Activated CD8-positive, alpha-beta memory T cell treated with anti-CD3 and anti-CD28 coated beads, Interleukin-2, amount 10 ng/mL, durations not matched to agents 7 days and 5 days (primary cell): Measurements from ENCODE around the gene BLOC1S3. TPM values are rescaled to one million over a fixed set of nuclear protein-coding genes. Genes with fewer than 3 reads are reported as not detected.

Experiments used
- ATAC-seq: fragments of 150-1000 bp; cut with Tn5 transposase; one replicate; pipeline ENCODE4 v1.10.0; 2021; ENCODE audit warnings: moderate library complexity
- CTCF ChIA-PET: fragments of 350-600 bp; sonication (Branson Sonifier 250); formaldehyde crosslinking; loops from one replicate; lab custom pipeline; 2021; ENCODE audit warnings: antibody characterized with exemption; lab: Charles Lee
- DNase-seq: peaks from one replicate; pipeline ENCODE4 v3.0.0-alpha.2; 2020
- H3K27ac Mint-ChIP-seq: one replicate; pipeline ENCODE4 v1.8.0; 2021; ENCODE audit warnings: mild to moderate bottlenecking, mixed read lengths
- H3K27me3 Mint-ChIP-seq: one replicate; pipeline ENCODE4 v1.8.0; 2021; ENCODE audit warnings: mixed read lengths
- H3K36me3 Mint-ChIP-seq: one replicate; pipeline ENCODE4 v1.8.0; 2021; ENCODE audit warnings: mild to moderate bottlenecking, mixed read lengths
- H3K4me1 Mint-ChIP-seq: one replicate; pipeline ENCODE4 v1.8.0; 2021; ENCODE audit warnings: mixed read lengths
- H3K4me3 Mint-ChIP-seq: one replicate; pipeline ENCODE4 v1.8.0; 2021; ENCODE audit warnings: mild to moderate bottlenecking, moderate library complexity, mixed read lengths
- H3K9me3 Mint-ChIP-seq: one replicate; pipeline ENCODE4 v1.8.0; 2022; ENCODE audit warnings: low read depth, mixed read lengths
- total RNA-seq, 2 experiments: library from RNA; stranded (reverse); gene quantifications; one replicate each; pipeline ENCODE4 v1.2.3, GENCODE V29; 2021

The BLOC1S3 gene
- total RNA-seq, 2 experiments from 2014 or later, result 15.7 to 17.6 TPM

DNA sequence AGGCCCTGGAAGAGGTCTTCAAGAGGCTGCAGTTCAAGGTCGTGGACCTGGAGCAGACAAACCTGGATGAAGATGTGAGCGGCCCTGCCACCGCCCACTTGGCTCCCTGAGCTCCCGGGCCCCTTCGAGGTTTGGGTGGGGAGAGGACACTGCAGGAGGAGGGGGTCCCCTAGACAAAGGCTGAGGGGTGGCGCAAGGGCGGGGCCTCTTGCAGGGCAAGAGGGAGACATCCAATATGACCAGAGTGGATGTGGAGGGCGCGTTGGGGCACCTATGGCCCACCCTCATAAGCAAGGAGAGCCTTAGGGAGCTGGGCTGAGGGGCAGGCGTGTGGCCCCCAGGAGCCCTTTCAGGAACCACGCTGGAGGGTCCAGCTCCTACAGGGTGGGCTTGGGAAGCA lies 38.1 kb upstream of the BLOC1S3 start:
- Mint-ChIP-seq H3K36me3 (peaks cover 1% of the 10 kb centered on the region), H3K4me3 (no peak overlapping the region), H3K27me3 (no peaks in the 10 kb centered on the region), H3K27ac (no peak overlapping the region), H3K9me3 (no peaks in the 10 kb centered on the region), H3K4me1 (peaks cover 5% of the 10 kb centered on the region)
- CTCF ChIA-PET, result no interaction called here
- ATAC-seq (no peak), DNase-seq (no peak)

DNA sequence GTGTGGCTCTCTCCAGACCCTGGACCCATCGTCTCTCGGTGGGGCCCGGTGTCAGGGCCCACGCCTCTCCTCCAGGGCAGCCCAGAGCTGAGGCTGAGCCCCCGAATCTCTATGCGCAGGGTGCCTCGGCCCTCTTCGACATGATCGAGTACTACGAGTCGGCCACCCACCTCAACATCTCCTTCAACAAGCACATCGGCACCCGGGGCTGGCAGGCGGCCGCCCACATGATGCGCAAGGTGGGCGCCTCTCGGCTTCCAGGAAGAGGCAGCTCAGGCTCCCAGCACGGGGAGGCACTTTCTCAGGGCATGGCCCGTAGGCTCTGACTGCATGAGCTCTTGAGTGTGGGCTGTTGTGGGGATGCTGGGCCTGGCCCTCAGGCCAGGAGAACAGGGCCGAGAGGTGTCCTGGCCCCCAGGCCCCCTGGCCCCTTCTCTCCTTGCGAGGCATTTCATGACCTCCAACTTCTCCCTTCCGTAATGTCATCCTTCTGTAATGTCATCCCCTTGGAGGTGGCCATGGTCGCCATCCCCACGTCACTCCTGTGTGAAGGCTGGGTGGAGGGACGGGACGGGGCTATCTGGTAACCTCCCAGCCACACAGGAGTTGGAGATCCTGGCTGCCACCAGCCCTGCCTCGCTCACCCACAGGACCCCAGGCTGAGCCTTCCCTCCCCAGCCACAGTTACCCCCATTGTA lies 37.2 kb upstream of the BLOC1S3 start:
- ATAC-seq (no peak), DNase-seq (no peak)
- H3K9me3 Mint-ChIP-seq, result no peaks in the 10 kb centered on the region
- peaks cover 1% of the 10 kb centered on the region for H3K36me3 Mint-ChIP-seq
- no peaks in the 10 kb centered on the region for H3K27me3 Mint-ChIP-seq
- CTCF ChIA-PET, result no interaction called here
- no peak overlapping the region for H3K4me3 Mint-ChIP-seq
- H3K27ac Mint-ChIP-seq, result no peak overlapping the region
- H3K4me1 Mint-ChIP-seq, result peaks cover 3% of the 10 kb centered on the region

DNA sequence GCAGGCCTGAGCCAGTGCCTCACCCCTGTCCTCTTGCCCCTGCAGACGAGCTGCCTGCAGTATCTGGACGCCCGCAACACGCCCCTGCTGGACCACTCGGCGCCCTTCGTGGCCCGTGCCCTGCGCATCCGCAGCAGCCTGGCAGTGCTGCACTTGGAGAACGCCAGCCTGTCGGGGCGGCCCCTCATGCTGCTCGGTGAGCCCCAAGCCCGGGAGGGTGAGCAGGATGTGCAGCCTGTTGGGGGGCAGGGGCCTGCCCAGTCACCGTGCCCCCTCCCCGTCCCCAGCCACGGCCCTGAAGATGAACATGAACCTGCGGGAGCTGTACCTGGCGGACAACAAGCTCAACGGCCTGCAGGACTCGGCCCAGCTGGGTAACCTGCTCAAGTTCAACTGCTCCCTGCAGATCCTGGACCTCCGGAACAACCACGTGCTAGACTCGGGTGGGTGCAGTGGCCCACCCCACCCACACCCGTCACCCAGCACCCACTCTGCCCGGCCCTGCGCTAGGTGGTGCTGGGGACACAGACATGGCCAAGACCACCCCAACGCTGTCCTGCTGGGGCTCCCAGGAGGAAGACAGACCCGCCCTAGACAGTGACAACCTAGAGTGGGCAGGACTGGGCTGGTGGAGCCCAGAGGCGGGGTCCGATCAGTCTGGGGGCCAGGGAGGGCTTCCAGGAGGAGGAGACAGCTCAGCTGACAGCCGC lies 36.4 kb upstream of the BLOC1S3 start:
- no peaks in the 10 kb centered on the region for H3K27me3 Mint-ChIP-seq
- H3K36me3 Mint-ChIP-seq, result peaks cover 1% of the 10 kb centered on the region
- H3K4me1 Mint-ChIP-seq, result no peaks in the 10 kb centered on the region
- CTCF ChIA-PET, result interaction anchor here (1.4 kb wide), 1 partner anchor 17 kb away, joined by 4 read pairs; no protein-coding TSS in a partner anchor
- H3K27ac Mint-ChIP-seq, result no peak overlapping the region
- no peak for ATAC-seq
- DNase-seq, result no peak
- no peak overlapping the region for H3K4me3 Mint-ChIP-seq
- H3K9me3 Mint-ChIP-seq, result no peaks in the 10 kb centered on the region

DNA sequence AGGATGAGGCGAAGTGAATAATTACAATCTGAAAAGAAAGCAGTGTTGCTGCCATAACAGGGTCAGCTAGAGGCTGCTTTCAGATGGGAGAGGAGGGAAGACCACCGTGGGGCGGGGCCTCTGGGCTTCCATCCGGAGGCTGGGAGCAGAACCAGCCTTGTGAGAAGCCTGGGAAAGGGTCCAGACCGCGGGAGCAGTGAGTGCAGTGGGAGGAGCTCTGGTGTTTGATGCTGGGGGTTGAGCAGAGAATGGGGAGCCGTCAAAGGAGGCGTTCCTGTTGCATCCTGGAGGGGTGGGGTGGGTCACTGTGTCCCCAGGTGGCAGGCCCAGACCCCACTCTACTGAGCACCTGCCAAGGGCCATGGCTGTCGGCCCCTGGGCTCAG lies 35.9 kb upstream of the BLOC1S3 start:
- CTCF ChIA-PET, result interaction anchor here (0.8 to 1.4 kb wide), 3 partner anchors 12 to 18 kb away, joined by 3 to 4 read pairs (median 3); no protein-coding TSS in a partner anchor
- H3K27me3 Mint-ChIP-seq, result no peaks in the 10 kb centered on the region
- H3K9me3 Mint-ChIP-seq, result no peaks in the 10 kb centered on the region
- no peak overlapping the region for H3K4me3 Mint-ChIP-seq
- H3K27ac Mint-ChIP-seq, result no peak overlapping the region
- no peak for ATAC-seq
- no peak for DNase-seq
- no peaks in the 10 kb centered on the region for H3K4me1 Mint-ChIP-seq
- peaks cover 1% of the 10 kb centered on the region for H3K36me3 Mint-ChIP-seq

DNA sequence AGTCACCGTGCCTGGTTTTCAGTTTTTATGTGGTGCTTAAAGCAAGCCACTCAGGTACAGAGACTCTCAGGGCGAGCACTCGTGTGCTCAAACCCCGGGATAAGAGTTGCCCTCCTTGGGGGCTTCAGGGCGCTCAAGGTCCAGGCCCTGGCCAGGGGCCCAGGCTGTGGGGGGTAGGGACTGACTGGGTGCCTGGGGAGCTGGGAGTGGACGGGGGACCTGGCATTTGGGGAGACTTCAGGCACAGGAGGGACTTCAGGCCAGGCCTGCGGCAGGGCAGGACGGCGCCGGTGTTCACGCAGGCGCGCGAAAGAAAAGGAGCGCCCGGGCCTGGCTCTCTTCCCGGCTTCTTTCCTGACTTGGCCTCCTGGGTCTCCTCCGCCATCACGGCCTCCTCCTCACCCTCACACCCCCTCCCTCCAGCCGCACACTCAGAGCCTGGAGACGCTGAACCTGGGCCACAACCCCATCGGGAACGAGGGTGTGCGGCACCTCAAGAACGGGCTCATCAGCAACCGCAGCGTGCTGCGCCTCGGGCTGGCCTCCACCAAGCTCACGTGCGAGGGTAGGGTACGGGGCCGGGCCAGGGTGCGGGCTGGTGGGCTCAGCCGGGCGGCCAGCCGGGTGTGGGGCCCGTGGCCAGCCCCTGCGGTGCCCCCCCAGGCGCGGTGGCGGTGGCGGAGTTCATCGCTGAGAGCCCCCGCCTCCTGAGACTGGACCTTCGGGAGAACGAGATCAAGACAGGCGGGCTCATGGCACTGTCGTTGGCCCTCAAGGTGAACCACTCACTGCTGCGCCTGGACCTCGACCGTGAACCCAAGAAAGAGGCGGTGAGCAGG lies 33.9 kb upstream of the BLOC1S3 start:
- Mint-ChIP-seq H3K27ac (no peak overlapping the region), H3K27me3 (no peaks in the 10 kb centered on the region), H3K36me3 (peaks cover 1% of the 10 kb centered on the region), H3K4me1 (peaks cover 6% of the 10 kb centered on the region), H3K4me3 (no peak overlapping the region), H3K9me3 (no peaks in the 10 kb centered on the region)
- CTCF ChIA-PET, result interaction anchor here (0.9 to 1.5 kb wide), 2 partner anchors 9 to 83 kb away, joined by 3 to 4 read pairs; no protein-coding TSS in a partner anchor
- no peak for DNase-seq
- no peak for ATAC-seq

DNA sequence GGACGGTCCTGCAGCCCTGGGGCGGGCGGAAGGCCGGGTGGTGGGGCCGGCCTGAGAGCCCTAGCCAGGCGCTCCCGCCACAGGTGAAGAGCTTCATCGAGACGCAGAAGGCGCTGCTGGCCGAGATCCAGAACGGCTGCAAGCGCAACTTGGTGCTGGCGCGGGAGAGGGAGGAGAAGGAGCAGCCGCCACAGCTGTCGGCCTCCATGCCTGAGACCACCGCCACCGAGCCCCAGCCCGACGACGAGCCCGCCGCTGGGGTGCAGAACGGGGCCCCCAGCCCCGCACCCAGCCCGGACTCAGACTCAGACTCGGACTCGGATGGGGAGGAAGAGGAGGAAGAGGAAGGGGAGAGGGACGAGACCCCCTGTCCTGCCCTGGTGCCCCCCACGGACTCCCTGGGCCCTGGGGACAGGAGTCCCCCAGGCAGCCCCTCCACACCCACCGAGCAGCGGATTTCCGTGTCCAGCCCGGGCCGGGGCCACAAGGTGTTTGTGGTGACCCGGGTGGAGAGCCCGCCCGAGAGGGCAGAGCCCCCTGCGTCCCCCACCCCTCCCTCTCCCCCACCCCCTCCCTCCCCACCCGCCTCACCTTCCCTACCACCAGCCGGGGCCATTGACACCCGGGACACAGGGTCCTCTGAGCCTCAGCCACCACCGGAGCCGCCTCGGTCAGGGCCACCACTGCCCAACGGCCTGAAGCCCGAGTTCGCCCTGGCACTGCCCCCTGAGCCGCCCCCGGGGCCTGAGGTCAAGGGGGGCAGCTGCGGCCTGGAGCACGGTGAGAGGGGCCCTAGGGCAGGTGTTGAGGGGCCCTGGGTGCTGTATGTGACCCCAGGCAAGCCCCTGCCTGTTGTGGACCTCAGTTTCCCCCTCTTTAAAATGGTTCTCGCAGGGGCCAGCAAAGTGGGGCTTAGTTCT lies 33.1 kb upstream of the BLOC1S3 start:
- Mint-ChIP-seq H3K9me3 (no peaks in the 10 kb centered on the region), H3K4me3 (no peak overlapping the region), H3K27me3 (no peaks in the 10 kb centered on the region), H3K36me3 (peaks cover 1% of the 10 kb centered on the region), H3K4me1 (peaks cover 6% of the 10 kb centered on the region), H3K27ac (no peak overlapping the region)
- no peak for ATAC-seq
- no peak for DNase-seq
- CTCF ChIA-PET, result interaction anchor here (1.2 kb wide), 1 partner anchor 86 kb away, joined by 4 read pairs; no protein-coding TSS in a partner anchor

DNA sequence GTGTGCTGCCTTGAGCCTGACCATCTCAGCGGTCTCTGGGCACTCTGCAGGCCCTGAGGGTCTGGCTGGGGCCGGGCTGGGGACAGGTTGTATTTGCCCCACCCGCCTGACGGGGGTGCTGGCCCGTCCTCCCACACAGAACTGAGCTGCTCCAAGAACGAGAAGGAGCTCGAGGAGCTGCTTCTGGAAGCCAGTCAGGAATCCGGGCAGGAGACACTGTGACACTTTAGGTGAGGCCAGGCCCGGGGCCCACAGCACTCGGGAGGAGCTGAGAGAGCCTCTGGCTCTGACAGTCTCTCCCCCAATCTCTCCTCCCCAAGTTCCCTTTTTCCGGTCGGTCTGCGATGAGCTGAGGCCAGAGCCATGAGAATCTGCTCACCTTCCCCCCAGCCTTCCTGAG lies 32.3 kb upstream of the BLOC1S3 start:
- no peaks in the 10 kb centered on the region for H3K27me3 Mint-ChIP-seq
- no peak for ATAC-seq
- no peak overlapping the region for H3K27ac Mint-ChIP-seq
- no peaks in the 10 kb centered on the region for H3K9me3 Mint-ChIP-seq
- H3K4me3 Mint-ChIP-seq, result no peak overlapping the region
- DNase-seq, result no peak
- CTCF ChIA-PET, result interaction anchor here (1.2 kb wide), 1 partner anchor 87 kb away, joined by 4 read pairs; no protein-coding TSS in a partner anchor
- peaks cover 6% of the 10 kb centered on the region for H3K4me1 Mint-ChIP-seq
- peaks cover 1% of the 10 kb centered on the region for H3K36me3 Mint-ChIP-seq

DNA sequence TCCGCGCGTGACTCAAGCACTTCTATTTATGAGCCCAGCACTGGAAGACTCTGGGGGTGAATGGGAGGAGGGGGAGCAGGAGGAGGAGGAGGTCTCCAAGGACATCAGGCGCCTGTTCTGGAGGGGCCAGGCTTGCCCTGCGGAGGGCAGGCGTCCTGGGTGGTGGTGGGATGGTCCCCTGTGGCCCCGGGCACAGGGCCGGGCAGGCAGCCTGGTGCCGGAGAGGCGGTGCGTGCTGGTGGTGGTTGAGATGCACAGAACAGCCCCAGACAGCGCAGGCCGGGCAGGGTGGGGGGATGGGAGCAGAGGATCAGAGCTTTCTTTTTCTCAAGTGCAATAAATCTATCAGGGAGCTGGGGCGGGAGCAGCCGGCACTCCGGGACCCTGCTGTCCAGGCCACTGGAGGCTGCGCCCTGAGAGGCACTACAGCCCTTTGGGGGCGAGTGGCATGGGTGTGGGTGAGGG lies 31.8 kb upstream of the BLOC1S3 start:
- Mint-ChIP-seq H3K9me3 (no peaks in the 10 kb centered on the region), H3K27me3 (peaks cover 5% of the 10 kb centered on the region), H3K36me3 (peaks cover 1% of the 10 kb centered on the region), H3K4me1 (peaks cover 9% of the 10 kb centered on the region), H3K27ac (no peak overlapping the region), H3K4me3 (no peak overlapping the region)
- DNase-seq (no peak), ATAC-seq (no peak)
- CTCF ChIA-PET, result interaction anchor here (1.2 kb wide), 1 partner anchor 87 kb away, joined by 4 read pairs; no protein-coding TSS in a partner anchor

DNA sequence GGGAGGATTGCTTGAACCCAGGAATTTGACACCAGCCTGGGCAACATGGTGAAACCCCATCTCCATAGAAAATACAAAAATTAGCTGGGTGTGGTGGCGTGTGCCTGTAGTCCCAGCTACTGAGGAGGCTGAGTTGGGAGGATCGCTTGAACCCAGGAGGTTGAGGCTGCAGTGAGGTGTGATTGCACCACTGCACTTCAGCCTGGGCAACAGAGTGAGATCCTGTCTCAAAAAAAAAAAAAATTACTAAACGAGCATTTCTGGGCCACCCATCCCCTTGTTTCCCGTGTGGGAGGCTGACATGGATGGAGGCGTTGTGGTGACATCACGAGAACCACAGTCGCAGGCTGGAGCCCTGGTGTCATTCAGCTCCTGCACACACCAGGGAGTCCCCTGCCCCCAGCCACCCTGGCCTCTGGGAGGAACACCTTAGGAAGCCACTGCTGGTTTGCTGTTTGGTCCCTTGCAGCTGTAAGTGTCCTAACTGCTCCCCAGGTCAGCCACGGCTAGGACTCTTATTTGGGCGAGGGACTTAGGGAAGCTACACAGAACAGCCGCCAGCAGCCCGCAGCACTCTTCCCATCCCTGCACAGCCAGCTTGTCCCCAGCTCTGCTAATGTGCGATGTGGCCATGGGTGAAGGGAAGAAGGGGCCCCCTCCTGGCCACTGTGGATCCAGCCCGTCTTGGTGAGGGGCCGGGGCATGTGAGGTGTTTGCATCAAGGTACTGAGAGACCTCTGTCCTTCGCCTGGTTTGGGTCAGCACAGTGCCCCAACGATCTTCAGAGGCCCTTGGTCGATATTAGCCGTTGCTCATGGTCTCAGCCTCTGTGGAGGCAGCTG lies 30.5 kb upstream of the BLOC1S3 start:
- DNase-seq (no peak), ATAC-seq (no peak)
- Mint-ChIP-seq H3K9me3 (no peaks in the 10 kb centered on the region), H3K4me1 (peaks cover 15% of the 10 kb centered on the region), H3K4me3 (no peak overlapping the region), H3K27me3 (peaks cover 11% of the 10 kb centered on the region), H3K36me3 (peaks cover 5% of the 10 kb centered on the region), H3K27ac (no peak overlapping the region)
- CTCF ChIA-PET, result interaction anchor here (1.1 to 2.7 kb wide), 2 partner anchors 23 to 31 kb away, joined by 3 to 8 read pairs; partner anchors contain the start of gene BLOC1S3

DNA sequence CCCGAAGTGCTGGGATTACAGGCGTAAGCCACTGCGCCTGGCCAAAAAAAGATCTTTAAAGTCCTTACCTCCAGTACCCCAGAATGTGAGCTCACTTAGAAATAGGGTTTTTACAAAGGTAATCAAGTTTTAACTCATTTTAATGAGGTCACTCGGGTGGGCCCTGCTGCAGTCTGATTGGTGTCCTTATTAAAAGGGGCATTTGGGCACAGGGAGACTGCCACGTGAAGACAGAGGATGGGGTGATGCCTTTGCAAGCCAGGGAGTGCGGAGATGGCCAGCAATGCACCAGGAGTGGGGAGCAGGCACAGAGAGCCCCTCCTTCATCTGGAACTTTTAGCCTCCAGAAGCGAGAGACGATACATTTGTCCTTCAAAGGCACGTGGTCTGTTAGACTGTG lies 29.5 kb upstream of the BLOC1S3 start:
- ATAC-seq (no peak), DNase-seq (no peak)
- peaks cover 20% of the 10 kb centered on the region for H3K4me1 Mint-ChIP-seq
- no peaks in the 10 kb centered on the region for H3K9me3 Mint-ChIP-seq
- CTCF ChIA-PET, result interaction anchor here (1.1 to 2.7 kb wide), 5 partner anchors 17 to 190 kb away, joined by 3 to 8 read pairs (median 4); partner anchors contain the start of gene BLOC1S3
- H3K36me3 Mint-ChIP-seq, result peaks cover 5% of the 10 kb centered on the region
- H3K4me3 Mint-ChIP-seq, result no peak overlapping the region
- H3K27me3 Mint-ChIP-seq, result peaks cover 17% of the 10 kb centered on the region
- H3K27ac Mint-ChIP-seq, result no peak overlapping the region

DNA sequence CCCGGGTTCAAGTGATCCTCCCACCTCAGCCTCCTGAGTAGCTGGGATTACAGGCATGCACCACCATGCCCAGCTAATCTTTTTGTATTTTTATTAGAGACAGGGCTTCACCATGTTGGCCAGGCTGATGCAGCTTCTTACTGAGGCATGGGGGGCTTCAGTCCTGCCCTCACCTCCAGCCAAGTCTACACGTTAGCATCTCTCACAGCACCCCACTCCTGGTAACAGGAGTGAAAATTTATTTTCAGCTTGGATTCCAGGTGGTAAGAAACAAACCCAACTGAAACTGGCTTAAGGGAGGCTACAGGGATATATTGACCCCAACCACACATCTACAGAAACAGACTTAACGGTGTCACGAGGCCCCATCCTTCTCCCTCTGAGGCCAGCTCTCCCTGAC lies 28.4 kb upstream of the BLOC1S3 start:
- ATAC-seq (no peak), DNase-seq (no peak)
- Mint-ChIP-seq H3K4me1 (peaks cover 23% of the 10 kb centered on the region), H3K27ac (no peak overlapping the region), H3K27me3 (peaks cover 25% of the 10 kb centered on the region), H3K4me3 (no peak overlapping the region), H3K36me3 (peaks cover 5% of the 10 kb centered on the region), H3K9me3 (no peaks in the 10 kb centered on the region)
- CTCF ChIA-PET, result interaction anchor here (1.4 to 2.7 kb wide), 4 partner anchors 16 to 189 kb away, joined by 4 to 8 read pairs (median 5); no protein-coding TSS in a partner anchor
